Activated T-cell treated with anti-CD3 and anti-CD28 coated beads for 48 hours (primary cell): ENCODE results near the gene SELENOM.
"Not testable (repeated sequence)": the region's sequence is repeated elsewhere in the genome, so short reads cannot be mapped to it uniquely, and the experiment has no call there.

ENCODE experiments used
- DNase-seq: peaks from one replicate; pipeline ENCODE4 v3.0.0-alpha.2; 2020; ENCODE audit warnings: low read depth

SELENOM gene

DNA sequence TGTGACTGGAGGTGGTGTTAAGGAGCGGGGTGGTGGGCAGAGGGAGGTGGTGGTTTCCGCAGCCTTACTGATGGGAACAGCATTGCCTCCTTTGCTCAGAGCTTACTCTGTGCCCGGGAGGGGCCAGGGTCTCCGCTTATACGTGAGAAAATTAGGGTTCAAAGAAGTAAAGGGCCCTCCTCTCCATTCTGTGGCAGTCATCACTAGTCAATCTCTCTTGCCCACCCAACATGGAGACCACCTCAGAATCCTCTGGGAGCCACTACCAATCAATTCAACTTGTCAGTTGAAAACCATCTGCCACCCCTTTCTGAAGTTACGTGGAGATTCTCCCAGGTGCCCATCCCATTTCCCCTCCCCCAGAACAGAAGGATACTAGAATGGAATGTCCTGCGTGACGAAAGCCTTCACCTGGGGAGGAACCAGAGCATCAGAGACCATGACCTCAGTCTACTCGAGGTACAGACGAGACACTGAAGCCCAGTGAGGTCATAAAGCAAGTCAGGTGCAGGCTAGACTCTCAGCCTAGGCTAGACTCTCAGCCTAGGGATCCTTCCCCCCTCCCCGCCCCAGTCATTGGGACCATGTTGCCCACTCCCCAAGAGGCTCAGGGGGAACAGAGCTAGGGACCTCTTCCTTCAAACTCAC lies 2.0 kb downstream of the SELENOM start:
- DNase-seq, result no peak

DNA sequence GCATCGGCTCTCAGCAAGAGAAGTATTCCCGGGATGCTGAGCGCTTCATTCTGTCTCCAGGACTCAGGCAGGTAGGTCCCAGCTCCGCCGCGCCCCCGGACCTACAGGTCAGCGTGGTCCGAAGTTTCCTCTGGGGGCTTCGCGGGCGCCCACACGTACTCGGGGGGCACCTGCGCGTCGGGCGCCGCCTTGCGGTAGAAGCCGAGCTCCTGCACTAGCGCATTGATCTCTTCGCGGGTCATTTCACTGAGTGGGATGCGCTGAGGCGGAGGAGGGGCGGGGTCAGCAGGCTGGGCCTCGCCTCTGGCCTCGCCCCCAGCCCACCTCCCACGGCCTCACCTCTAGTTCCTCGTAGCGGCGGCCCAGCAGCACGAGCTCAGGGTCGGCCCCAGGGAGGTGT lies 2.5 kb downstream of the SELENOM start:
- no peak for DNase-seq

- no peak for DNase-seq
These were observed 3.3 kb downstream of the SELENOM start for GRCh38 chr22:31103899-31104694.

- DNase-seq, result no peak
These were observed 4.3 kb downstream of the SELENOM start for GRCh38 chr22:31103111-31103510.

DNA sequence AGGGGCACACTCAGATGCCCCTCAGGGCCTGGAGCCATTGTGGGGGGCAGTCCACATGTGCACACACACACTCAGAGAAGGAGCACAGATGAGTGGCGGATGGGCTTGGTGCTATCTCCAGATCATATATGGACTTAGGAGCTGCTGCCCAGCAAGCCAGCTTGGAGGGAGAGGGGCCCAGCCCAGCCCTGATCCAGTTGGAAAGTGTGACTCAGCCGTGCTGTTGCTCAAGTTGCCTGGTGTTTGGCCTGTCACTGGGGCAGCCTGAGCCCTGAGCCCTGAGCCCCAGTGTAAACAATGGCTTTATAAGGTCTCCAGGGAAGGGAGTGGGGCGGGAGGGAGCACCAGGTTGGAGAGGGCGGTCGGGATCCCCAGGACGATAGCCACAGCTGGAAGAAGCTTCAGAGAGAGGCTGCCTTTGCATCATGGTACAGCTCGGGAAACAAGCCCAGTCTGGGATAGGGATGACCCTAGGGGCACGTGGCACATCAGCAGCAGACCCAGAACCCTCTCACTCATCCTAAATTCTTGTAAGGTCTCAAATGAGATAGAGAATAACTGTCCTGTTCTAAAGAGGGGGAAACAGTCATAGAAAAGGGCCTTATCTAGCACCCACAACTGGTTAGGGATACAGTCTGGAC lies 4.8 kb downstream of the SELENOM start:
- DNase-seq, result no peak

DNA sequence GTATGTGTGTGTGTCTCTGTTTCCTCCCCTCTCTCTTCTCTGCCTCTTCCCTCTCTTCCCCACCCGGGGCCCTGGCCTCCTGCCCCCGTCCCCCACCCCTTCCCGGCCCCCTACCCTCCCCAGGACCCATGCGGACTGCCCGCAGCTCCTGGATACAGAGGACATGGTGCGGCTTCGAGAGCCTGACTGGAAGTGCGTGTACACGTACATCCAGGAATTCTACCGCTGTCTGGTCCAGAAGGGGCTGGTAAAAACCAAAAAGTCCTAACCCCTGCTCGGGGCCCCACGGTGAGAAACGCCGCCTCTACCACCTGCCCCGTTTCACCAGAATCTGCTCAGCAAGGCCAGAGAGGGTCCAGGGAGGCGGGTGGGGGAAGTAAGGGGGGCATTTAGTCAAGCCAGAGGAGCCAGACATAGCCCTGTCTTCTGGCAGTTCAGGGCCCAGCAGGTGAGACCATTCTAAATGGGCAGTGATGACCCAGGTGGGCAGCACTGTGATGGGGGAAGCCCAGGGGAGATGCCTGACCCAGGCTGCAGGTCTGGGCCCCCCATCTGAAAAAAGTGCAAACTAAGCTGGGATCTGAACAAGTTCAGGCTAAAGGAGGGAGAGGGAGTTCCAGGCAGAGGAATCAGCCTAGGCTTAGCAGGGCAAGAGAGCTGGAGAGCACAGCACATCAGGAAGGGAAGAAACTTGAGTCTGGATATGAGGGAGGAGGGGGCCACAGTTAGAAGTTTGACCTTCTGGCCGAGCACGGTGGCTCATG lies 6.4 kb downstream of the SELENOM start:
- DNase-seq, result no peak

- no peak for DNase-seq
These were observed 7.3 kb downstream of the SELENOM start for GRCh38 chr22:31099841-31100761.

DNA sequence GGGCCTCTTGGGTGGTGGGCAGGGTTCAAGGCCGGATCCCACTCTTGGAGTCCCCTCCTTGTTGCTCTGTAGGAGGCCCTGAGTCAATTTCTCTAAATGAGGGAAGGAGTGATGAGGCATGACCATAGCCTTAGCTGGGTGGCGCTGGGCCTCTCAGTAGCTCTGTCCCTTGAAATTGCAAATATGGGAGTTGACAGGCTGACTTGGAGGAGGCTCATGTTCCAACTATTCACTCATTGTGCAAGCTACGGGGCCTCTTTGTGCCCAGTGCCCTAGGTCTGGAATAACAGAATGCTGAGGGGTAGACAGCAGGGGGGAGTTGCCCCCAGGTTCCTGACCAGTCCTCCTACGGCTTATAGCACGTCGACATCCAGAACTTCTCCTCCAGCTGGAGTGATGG lies 8.0 kb downstream of the SELENOM start:
- DNase-seq, result no peak

- DNase-seq, result no peak
These were observed 8.7 kb downstream of the SELENOM start for GRCh38 chr22:31098632-31099110.

DNA sequence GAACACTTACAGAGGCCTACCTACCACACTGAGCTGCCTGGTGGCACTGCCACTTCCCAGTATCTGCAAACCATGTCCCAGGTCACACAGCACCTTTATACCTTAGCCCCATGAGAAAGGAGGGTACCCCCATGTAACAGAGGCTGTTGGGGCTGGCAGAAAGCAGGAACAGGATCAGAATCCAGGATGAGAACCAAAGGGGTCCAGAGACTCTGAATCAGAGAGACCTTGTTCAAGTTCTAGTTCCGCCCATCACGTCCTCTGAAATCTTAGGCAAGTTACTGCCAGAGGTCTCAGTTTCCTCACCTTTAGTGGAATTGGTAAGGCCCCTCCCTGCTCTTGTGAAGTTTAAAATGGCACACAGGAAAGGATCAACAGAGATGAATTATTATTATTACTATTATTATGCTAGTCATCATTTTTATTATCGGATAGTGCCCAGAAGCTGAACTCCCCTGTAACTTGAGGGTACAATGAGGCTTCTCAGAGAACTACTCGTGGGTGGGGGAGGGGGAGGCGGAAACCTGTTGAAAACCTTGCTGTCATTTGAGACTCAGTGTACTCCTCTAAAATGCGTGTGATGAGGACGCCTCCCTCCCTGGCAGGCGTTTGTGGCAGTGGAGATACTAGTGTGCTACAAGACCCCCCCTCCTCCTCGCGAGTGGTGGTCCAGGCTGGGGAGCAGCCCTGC lies 9.3 kb downstream of the SELENOM start:
- DNase-seq, result no peak

DNA sequence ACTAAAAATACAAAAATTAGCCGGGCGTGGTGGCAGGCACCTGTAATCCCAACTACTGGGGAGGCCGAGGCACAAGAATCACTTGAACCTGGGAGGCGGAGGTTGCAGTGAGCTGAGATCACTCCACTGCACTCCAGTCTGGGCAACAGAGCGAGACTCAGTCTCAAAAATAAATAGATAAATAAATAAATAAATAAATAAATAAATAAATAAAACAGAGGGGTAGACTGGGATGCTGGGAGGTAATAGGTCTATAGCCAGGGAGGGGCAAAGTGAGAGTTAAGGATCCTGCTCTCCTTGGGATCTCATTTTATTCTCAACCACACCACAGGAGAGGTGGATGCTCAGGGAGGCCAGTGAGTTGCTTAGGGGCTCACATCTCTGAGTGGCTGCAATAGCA lies 9.8 kb downstream of the SELENOM start:
- not testable (repeated sequence) for DNase-seq

GRCh38 chr22:31096657-31097279 lies 10.6 kb downstream of the SELENOM start:
- DNase-seq, result no peak

GRCh38 chr22:31095637-31096249 lies 11.6 kb downstream of the SELENOM start:
- DNase-seq, result no peak

GRCh38 chr22:31094741-31095140 lies 12.6 kb downstream of the SELENOM start:
- DNase-seq, result no peak

GRCh38 chr22:31094021-31094551 lies 13.3 kb downstream of the SELENOM start:
- DNase-seq, result no peak

DNA sequence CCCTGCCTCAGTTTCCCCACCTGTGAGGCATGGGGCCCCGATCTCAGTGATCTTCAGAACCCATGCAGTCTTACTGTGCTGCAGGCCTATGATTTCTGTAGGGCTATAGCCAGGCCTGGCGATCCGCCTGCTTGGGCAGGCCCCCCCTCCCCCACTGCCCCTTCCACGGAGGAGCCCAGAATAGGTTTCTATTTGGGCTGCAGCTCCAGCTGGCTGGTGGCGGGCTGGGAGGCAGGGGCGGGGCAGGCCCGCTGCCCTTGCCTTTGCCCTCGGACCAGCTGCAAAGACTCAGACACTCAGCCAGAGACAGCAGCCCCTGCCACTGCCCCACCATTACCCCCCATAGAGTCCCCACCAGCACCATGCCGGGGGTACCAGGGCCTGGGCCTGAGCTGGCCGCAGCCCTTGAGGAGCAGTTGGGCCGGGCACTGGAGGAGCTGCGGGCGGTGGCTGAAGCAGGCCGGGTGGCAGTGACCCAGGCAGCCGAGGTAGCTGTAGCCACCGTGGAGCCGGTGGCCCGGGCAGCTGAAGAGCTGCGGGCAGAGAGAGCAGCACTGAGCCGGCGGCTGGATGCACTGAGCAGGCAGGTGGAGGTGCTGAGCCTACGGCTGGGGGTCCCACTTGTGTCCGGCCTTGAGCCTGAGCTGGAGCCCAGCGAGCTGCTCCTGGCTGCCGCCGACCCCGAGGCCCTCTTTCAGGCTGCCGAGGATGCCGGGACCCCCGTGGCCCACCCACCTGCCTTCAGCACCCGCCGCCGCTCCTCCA lies 14.1 kb downstream of the SELENOM start:
- DNase-seq, result no peak

DNA sequence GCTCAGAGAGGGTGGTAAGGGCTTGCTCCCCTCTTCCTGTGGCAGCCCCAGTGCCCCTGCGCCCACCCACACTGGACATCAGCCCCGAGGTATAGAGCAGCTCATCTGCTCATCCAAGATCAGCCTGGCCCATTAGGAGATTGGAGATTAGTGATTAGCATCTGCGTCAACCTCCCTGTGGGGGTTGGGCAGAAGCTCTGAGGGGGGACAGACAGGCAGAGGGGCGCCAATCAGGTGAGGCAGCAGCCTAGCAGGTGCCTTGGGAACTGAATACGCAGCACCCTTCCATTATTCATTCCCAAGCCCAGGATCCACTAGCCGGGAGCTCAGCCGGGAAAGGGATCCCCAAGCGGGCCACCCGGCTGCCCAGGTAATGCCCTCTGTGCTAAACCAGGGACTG lies 15.2 kb downstream of the SELENOM start:
- DNase-seq, result no peak

- DNase-seq, result no peak
These were observed 16.0 kb downstream of the SELENOM start for GRCh38 chr22:31091106-31091975.
